ENCODE measurements around the gene NYAP2.
A peak's percentile ranks its signal among the peaks of the same experiment; 100 is the strongest.

Gene NYAP2

DNA sequence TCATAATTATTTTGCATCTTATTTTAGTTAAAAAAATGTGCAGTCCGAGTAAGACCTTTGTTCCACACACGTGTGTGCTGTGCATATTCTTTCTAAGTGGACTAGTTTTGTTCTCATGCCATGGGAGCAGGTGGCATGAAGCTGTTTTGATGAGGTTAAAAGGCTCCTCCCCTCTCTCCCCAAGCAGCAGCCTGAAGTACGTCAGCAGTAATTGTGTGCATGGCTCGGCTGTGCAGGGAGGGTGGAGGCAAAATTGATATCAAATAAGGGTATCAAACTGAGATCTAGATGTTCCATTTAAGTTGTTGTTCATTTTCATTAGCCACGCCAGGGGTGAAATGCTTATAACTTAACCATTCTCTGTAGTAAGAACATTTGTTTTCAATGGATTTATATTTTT lies at the start of gene NYAP2:
NYAP2 (plus strand) TSS at position 207 of the 400 bp plus-strand sequence. CDS start 9,171 bp downstream, outside the sequence.
- DNase-seq (ENCODE audit: low spot score) = no peak

DNA sequence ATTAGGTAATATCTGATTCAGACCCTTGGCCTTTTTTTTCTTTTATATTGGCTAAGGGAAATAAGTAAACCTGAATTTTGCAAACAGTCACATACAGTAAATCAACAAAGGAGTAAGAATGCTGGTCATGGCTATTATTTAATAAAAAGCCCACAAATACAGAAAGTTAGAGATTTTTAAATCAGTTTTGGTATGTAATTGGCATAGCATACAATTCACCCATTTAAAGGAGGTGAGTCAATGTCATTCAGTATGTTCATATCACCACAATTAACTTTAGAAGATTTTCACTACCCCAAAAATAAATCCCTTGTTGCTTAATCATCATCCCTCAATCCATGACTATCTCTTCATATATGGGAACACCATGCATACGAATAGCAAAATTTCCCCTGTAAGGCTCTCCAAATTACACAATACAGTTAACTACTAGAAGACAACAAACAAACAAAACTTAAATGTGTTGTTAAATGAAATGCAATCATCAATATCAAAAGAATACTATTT lies 45.9 kb upstream of the NYAP2 start:
- no peak for DNase-seq (ENCODE audit: low spot score)

DNA sequence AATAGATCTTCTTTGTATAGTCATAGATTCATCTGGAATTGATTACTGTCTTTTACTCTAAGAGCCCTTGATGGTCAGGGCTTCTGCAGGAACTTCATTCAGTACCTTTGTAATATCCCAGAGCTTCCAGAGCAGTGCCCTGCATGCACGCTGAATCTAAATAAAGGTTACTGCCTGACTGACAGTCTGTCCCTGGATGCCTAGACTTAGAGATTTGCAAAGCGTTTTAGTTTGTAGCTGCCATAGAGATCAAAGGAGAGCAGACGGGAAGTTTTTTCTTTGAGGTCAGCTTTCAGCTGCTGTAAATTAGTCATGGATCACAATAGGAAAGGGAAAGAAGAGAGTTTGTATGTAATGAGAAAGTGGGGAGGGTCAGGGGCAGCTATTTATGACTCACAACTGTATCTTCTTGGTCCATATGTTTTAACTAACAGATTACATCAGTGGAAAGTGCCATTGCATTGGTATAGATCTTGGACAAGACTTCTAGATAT lies 45.2 kb upstream of the NYAP2 start:
- peak; percentile 23 for DNase-seq (ENCODE audit: low spot score)

DNA sequence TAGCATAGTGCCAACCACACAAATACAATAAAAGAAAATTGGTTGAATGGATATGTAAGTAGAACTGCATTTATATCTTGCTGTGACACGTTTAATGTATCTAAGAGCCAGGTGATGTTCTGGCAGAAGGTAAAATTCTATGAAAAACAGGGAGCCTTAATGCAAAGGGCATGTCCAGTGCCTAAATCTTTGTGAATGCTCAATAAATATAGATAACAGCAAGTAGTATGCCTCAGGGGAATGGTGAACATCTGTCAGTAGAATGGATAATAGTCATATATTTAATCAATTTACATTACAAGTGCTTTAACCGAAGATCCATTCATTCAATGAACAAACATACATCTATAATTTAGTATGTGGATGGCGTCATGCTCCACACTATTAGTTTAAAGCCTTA lies 43.7 kb upstream of the NYAP2 start:
- no peak for DNase-seq (ENCODE audit: low spot score)

DNA sequence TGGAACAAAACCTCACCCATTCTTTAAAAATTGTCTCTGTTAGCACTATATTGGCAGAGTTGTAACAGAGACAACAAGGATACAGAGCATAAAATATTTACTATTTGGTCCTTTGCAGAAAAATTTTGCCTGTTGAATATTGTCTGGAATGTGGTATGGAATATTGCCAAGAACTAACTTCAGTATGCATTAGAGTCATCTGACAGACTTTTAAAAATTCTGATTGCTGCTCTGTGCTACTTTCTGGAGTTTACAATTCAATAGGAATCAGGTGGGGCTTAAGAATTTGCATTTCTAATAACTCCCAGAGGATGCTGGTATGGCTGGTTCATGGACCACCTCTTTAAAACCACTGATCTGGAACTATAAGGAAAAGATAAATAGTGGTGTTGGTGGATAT lies 32.8 kb upstream of the NYAP2 start:
- DNase-seq (ENCODE audit: low spot score) = no peak

DNA sequence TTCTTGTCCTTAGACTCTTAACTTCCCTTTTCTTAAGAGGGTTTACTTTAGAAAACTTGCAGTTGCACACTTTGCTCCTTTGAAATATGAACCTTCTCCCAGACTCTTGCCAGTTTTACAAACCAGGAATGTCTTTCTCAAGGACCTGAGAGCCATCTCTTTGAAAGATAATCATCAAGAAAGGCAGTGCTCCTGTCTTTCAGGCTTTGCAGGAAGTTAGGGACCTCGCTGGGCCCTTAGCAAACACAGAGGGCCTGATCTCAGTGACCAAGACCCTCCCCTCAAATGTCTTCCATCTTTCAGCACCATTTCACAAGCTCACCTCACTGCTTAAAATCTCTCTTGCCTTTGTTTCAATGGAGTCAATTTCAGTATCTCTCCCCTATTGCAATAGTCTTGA lies 32.0 kb upstream of the NYAP2 start:
- no peak for DNase-seq (ENCODE audit: low spot score)

DNA sequence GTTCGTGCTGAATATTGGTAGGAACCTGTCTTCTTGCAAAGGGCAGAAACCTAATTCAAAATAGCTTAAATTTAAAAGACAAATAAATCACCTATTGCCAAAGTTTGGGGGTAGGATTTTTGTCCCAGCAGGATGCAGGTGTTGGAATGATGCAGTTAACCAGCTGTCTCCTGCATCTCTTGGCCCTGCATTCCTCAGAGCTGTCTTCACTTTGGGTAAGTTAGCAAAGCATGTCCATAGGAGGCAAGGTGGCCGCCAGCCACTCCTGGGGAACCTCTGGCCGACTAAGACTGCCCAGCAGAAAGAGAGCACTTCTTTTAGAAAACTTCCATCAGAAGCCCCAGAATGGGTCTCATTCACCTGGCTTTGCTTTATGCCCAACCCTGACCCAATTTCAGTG lies 20.5 kb upstream of the NYAP2 start:
- no peak for DNase-seq (ENCODE audit: low spot score)

DNA sequence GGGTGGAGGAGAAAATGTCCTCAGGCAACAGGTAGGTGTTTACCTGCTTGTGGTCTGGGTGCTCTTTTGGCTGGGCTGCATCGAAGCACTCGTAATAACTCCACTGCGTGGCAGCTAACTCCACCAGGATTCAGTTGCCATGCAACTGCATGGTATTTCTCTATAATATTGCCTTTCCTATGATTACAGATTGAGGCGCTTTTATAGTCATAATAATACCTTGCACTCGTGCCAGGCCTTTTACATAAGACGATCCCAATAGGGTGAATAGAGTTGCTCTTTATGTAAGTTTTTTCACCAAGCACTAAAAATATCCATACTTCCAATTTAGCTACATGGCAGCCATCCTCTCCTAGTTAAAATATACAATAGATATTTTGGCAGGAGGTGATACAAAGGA lies 19.7 kb upstream of the NYAP2 start:
- no peak for DNase-seq (ENCODE audit: low spot score)

DNA sequence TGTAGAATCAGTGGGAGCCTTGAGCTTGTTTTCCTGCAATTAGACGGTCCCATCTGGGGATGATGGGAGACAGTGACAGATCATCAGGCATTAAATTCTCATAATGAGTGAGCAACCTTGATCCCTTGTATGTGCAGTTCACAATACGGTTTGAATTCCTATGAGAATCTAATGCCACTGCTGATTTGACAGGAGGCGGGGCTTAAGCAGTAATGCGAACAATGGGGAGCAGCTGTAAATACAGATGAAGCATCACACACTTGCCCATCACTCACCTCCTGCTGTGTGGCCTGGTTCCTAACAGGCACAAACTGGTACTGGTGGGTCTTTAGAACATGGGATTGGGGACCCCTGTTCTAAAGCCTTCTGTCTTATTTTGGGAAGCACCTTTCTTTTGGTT lies 17.9 kb upstream of the NYAP2 start:
- no peak for DNase-seq (ENCODE audit: low spot score)

DNA sequence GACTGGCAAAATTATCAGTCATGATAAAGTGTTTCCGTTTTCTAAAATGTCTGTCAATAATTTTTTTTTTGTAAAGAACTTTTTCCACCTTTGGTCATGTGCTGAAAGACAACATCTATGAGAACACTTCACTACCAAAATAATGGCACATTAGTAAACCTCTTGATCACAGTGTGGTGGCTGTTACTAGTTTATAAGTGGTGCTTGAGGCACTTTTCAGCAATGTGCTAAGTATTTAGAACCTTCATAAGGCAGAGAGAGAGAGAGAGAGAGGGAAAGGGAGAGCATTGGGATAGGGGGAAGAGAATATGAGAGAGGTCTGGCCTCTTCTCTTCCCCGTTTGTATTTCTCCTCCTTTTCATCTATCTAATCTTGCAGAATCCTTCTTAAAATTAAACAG lies 1.1 kb upstream of the NYAP2 start:
- DNase-seq (ENCODE audit: low spot score) = no peak

DNA sequence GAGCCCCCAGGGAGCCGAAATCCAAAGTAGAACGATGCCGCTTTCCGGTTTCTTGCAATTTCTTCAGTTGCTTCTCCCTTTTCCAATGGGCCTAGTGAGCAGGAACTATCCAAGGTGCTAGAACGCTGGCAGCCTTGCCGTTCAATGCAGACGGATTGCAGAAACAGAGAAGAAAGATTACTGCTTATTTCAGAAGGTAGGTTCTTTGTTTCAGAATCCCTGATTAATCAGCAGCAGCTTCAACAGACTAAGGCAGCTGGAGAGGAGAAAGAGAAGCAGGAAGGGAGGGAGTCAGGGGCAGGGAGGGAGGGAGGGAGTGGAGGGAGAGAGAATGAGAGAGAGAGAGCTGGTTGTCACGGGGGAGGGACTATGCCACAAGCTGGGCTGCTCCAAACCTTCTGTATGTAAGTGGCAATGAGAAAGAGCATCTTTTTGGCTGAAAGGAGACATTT lies 576 bp downstream of the NYAP2 start:
- DNase-seq (ENCODE audit: low spot score) = peak; percentile 15

DNA sequence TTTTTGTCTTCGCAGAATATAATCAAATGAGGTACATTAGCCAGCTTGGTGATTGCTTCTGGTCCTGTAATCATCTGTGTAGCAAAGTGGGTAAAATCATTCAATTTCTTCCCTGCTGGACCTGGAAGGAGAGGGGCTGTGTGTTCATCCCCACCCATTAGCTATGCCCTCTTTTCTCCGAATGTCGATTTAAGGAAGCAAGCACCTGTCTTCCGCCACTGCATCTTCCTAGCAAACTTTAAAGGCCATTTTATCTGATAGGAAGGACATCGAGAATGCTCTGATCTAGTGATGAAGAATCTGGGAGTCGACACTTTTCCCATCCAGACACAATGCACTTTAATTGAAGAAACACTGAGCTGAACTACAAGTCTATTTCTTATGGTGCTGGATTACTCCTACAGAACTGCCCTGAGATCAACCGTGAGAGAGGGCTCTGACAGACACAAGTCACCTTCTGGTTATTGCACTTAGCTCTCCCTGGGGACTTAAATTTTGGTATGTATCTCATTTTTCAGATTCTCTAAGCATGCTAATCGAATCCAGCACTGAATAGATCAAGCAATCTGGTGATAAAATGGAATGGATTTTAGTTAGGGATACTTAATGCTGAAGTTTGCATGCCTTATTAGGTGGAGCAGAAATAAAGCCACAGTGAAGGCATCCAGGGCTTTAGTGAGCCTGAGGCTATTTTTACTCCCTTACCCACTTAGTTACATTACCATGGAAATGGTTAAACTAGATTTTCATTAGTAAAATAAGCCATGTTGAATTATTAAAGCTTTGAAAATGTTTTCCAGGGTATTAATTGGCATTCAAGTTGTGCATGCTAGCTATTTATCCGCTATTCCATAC lies 1.3 kb downstream of the NYAP2 start:
- no peak for DNase-seq (ENCODE audit: low spot score)

DNA sequence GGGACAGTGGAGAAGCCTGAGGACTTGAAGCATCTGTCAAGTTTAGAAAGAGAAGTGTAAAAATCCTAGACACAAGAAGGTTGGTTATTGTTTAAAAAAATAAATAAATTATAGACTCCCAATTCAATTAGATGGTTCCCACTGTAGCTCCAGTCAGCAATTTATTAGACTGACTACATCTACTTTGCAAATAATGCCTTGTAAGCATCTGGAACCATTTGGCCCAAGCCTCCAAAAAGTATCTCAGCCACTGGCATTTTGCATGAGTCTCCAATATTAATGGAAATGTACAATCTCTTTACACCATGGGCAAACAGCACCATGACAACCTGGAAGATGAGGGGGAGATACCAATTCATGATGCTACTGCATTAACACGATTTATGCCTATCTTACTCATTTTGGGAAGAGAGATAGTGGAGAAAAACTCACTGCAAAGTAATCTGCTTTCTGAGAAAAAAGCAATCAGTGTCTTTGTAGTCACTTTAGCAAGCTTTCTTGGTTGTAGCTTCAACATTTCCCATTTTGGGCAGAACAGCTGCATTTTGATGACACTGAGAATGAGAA lies 2.8 kb downstream of the NYAP2 start:
- DNase-seq (ENCODE audit: low spot score) = no peak

DNA sequence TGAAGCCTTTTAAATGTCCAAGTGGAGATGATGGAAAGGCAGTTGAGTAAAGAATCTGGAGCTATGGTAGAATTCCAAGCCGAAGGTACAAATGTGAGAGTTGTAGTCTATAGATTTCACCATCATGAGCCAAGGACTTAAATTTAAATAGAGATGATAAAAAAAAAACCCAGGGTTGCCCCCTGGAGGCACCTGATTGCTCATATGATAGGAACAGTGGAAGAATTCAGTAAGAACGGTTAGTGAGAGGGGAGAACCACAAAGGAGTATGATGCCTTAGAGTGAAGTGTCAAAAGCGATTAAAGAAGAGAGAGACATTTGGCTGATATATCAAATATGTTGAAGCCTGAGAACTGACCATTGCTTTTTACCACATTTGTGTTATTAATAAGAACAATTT lies 11.9 kb downstream of the NYAP2 start:
- DNase-seq (ENCODE audit: low spot score) = no peak

DNA sequence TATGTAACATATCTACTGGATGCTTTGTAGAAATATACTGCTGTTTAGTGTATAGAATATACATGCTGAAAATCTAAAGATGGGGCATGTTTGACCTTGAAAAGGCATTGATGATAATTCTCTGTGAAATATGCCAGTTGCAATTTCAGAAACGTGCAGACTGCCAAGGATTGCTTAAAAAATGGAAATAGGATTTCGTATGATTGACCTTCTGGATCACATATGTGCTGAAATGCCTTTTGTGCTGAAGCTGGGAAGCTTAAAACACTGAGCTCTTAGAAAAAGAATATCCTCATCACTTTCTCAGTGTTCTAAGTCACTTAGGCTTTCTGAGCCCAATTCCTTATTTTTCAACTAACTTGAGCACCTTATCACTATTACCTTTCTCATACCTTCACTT lies 14.3 kb downstream of the NYAP2 start:
- no peak for DNase-seq (ENCODE audit: low spot score)

DNA sequence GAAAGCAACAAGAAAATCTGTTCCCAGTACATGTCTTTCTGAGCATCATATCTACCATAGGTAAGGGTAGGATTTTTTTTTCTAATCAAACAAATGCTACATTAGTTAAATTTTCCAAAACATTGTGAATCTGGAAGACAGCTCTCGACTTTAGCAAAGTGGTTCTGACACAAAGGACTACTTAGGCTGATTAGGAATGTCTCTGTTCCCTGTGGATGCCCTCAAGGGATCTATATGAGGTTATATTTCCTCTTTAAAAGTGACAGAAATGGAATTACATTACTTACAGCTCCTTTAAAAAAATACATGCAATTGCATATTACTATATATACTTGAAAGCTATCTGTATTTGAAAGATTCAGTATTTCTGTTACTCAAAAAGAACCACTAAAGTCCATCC lies 15.4 kb downstream of the NYAP2 start:
- DNase-seq (ENCODE audit: low spot score) = no peak

DNA sequence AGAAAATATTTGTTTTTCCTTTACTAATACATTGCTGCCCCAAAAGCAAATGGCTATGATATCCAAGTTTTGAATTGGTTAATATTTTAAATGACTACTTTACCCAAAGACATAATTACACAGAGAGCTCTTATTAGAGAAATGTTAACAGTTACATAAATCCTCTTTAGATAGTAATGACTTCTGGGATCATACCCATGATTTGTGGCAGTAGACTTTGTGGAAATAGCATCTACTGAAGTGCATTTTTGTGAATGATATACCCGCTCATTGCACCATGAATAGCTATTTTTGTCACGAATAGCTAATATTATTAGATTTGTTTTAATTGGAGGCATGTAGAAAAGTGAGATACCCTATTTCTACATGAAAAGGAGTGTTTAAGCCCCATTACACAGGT lies 15.8 kb downstream of the NYAP2 start:
- DNase-seq (ENCODE audit: low spot score) = no peak

DNA sequence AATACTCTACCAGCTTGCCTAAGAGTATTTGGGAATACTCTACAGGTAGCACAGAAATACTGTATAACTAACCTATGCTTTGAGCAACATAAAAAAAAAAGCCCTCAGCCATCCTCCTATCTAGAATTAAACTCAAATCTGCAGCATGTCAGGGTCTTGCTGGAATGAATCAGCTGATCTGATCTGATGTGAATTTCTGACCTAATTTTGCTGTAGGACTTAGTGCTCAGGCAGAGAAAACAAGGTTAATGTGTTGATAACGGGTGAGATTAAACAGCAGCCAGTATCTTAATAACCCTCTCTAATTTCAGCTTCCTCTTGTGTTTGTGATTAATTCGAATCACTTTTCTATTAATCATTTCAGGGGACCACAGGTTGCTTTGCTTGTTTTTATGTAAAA lies 16.3 kb downstream of the NYAP2 start:
- DNase-seq (ENCODE audit: low spot score) = no peak

DNA sequence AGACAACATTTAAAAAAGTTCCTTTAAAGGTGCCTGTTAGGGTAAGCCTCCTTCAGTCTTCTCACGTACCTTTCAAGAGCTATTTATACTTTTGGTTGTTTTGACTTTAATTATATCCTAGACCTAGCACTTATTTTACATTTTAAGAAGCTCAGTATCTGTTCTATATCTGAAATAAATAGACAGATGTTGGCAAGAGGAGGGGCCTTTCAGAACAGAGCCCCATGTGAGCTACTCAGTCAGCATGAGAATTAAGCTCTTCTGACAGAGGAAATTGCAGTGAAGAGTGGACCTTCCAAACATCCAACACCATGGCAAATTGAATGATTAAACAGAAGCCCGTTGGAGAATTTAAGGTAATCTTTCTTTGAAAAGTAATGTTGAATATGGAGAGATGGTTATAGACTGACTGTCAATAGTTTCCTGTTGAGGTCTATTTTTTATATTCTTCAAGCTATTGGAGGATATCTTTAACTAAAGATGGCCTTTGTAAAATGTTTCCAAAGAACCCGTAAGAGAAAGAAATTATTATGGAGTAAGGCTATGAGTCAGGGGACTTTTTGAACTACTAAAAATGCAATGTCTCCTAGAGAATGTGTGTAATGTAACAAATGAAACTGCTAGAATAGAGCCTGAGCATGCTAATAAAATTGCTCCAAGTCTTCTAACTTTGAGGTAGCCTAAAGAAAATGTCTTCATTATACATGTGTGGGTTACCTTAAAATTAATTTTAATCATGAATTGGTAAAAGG lies 17.3 kb downstream of the NYAP2 start:
- no peak for DNase-seq (ENCODE audit: low spot score)

DNA sequence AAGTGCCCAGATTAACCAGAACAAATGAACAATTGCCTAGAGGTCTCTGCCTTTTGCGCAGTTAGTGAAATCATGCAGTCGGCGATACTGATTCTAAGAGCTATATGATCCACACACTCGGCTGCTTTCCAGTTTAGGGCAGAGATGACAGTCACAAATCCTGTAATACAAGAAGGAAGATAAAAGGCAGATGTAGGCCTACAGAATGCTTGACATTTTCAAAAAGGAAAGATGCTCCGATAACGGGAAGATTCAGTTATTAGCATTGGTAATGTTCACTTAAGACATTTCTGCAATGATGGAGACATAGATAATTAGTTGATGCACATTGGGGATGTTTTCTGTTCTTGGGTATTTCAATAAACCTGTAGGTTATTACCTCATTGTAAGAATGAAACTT lies 19.5 kb downstream of the NYAP2 start:
- no peak for DNase-seq (ENCODE audit: low spot score)

DNA sequence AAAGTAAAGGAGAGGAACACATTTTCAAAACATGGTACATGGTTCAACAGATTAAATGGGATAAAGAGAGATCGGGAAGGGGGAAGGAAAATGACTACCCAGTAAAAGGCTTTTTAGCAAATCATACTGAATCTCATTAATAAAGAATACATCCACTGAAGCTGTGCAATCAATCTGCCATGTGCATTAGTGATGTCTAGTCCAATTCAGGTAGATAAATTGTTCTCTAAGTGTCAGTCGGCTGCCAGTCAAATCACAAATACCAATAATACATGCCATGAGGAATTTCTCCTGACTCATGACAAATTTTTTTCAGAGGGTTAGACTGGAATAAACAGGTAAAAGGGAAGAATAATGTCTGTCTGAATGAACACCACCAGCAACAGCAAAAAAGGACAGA lies 22.6 kb downstream of the NYAP2 start:
- no peak for DNase-seq (ENCODE audit: low spot score)

DNA sequence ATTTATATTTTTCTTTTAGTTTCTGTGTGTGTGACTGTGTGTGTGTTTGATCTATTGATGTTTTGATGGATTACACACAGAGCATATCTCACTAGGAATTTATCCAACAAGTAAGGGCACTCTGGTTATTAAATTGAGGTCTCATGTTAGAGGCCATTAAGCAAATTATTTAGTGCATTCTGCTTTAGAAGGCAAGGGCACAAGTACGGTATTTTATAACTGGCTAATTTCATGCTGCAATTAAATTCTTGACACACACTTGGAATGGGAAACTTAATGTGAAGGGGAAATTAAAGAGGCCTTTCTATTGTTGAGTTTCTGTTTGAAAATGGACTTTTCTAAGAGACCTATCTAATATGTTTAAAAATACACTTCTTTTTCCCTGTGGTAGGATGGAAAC lies 25.8 kb downstream of the NYAP2 start:
- no peak for DNase-seq (ENCODE audit: low spot score)

DNA sequence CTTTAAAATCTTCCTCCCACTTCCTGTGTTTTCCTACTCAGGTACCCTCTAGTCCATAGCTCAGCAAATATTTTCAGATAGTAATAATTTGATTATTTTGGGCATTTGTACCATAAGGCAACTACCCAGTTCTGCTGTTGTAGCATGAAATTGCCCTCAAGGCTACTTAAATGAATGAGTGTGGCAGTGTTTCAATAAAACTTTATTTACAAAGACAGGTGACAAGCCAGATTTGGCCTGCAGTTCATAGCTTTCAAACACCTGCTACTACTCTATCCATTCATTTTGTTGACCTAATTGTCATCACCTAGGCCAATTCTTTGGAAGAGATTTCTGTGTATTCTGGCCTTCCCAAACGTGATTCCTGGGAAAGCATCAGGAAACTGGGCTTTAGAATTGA lies 28.9 kb downstream of the NYAP2 start:
- DNase-seq (ENCODE audit: low spot score) = no peak

Measured in COLO829 (cell line).